Glutamatergic neuron (in vitro differentiated cells): Measurements from ENCODE around the gene AHCYL2. TPM values are rescaled to one million over a fixed set of nuclear protein-coding genes. Genes with fewer than 3 reads are reported as not detected.
A peak's percentile ranks its signal among the peaks of the same experiment; 100 is the strongest.

Experiments used
- DNase-seq: peaks from one replicate; pipeline ENCODE4 v3.0.0; 2022
- H3K27ac Mint-ChIP-seq: one replicate; pipeline ENCODE4 v1.8.0; 2020; ENCODE audit warnings: mild to moderate bottlenecking, mixed read lengths, inconsistent platforms; ENCODE audit not compliant: unreplicated experiment
- H3K27me3 Mint-ChIP-seq: one replicate; pipeline ENCODE4 v1.8.0; 2020; ENCODE audit warnings: mild to moderate bottlenecking, moderate library complexity, mixed read lengths, inconsistent platforms; ENCODE audit not compliant: unreplicated experiment
- H3K36me3 Mint-ChIP-seq: one replicate; pipeline ENCODE4 v1.8.0; 2020; ENCODE audit warnings: mild to moderate bottlenecking, mixed read lengths, inconsistent platforms; ENCODE audit not compliant: unreplicated experiment
- H3K4me1 Mint-ChIP-seq: one replicate; pipeline ENCODE4 v1.8.0; 2020; ENCODE audit warnings: mild to moderate bottlenecking, low read depth, mixed read lengths, inconsistent platforms; ENCODE audit not compliant: unreplicated experiment
- H3K4me3 Mint-ChIP-seq: one replicate; pipeline ENCODE4 v1.8.0; 2020; ENCODE audit warnings: mild to moderate bottlenecking, mixed read lengths, inconsistent platforms; ENCODE audit not compliant: unreplicated experiment
- H3K9me3 Mint-ChIP-seq: one replicate; pipeline ENCODE4 v1.8.0; 2020; ENCODE audit warnings: mild to moderate bottlenecking, moderate library complexity, mixed read lengths, inconsistent platforms; ENCODE audit not compliant: unreplicated experiment
- CTCF ChIP-seq: fragments of 200-600 bp; sonication (generic); IDR thresholded peaks from one replicate; pipeline ENCODE4 v1.5.0; 2021; ENCODE audit not compliant: partially characterized antibody, unreplicated experiment
- total RNA-seq: library from RNA; stranded (reverse); fragmentation: NEBNext Ultra II Directional; extraction: Animal tissue kit (Norgen Biotek cat#: 25700); gene quantifications from one replicate; pipeline ENCODE4 v1.2.1, GENCODE V29; 2021; ENCODE audit not compliant: unreplicated experiment

Gene AHCYL2
- total RNA-seq, 1 donor from 2014 or later, result 16.8 TPM

- H3K27ac Mint-ChIP-seq, result peak overlapping the region; percentile 4
- peaks cover 4% of the 10 kb centered on the region for H3K36me3 Mint-ChIP-seq
- H3K4me3 Mint-ChIP-seq, result no peak overlapping the region
- H3K9me3 Mint-ChIP-seq, result peaks cover 1% of the 10 kb centered on the region
- no peak for DNase-seq
- no peaks in the 10 kb centered on the region for H3K27me3 Mint-ChIP-seq
- no peaks in the 10 kb centered on the region for H3K4me1 Mint-ChIP-seq
- TF ChIP-seq CTCF, result no peak
These were observed 192.2 kb downstream of the AHCYL2 start for GRCh38 chr7:129417073-129417472.

GRCh38 chr7:129421717-129422250 lies 197.0 kb downstream of the AHCYL2 start:
- H3K4me1 Mint-ChIP-seq, result no peaks in the 10 kb centered on the region
- no peaks in the 10 kb centered on the region for H3K27me3 Mint-ChIP-seq
- DNase-seq, result no peak
- no peaks in the 10 kb centered on the region for H3K36me3 Mint-ChIP-seq
- H3K27ac Mint-ChIP-seq, result no peak overlapping the region
- H3K4me3 Mint-ChIP-seq, result no peak overlapping the region
- H3K9me3 Mint-ChIP-seq, result peaks cover 1% of the 10 kb centered on the region
- TF ChIP-seq CTCF, result no peak

GRCh38 chr7:129422727-129423126 lies 197.9 kb downstream of the AHCYL2 start:
- H3K4me1 Mint-ChIP-seq, result no peaks in the 10 kb centered on the region
- H3K36me3 Mint-ChIP-seq, result no peaks in the 10 kb centered on the region
- peaks cover 1% of the 10 kb centered on the region for H3K9me3 Mint-ChIP-seq
- peaks cover 2% of the 10 kb centered on the region for H3K27me3 Mint-ChIP-seq
- no peak overlapping the region for H3K27ac Mint-ChIP-seq
- no peak for DNase-seq
- H3K4me3 Mint-ChIP-seq, result no peak overlapping the region
- no peak for TF ChIP-seq CTCF

- Mint-ChIP-seq H3K4me3 (no peak overlapping the region), H3K9me3 (no peaks in the 10 kb centered on the region), H3K27me3 (peaks cover 2% of the 10 kb centered on the region), H3K27ac (no peak overlapping the region), H3K36me3 (no peaks in the 10 kb centered on the region), H3K4me1 (no peaks in the 10 kb centered on the region)
- no peak for DNase-seq
- TF ChIP-seq CTCF, result no peak
These were observed 199.0 kb downstream of the AHCYL2 start for GRCh38 chr7:129423700-129424410.

- no peaks in the 10 kb centered on the region for H3K9me3 Mint-ChIP-seq
- TF ChIP-seq CTCF, result no peak
- no peaks in the 10 kb centered on the region for H3K4me1 Mint-ChIP-seq
- DNase-seq, result no peak
- no peak overlapping the region for H3K4me3 Mint-ChIP-seq
- H3K27ac Mint-ChIP-seq, result no peak overlapping the region
- no peaks in the 10 kb centered on the region for H3K36me3 Mint-ChIP-seq
- H3K27me3 Mint-ChIP-seq, result peaks cover 5% of the 10 kb centered on the region
These were observed 201.7 kb downstream of the AHCYL2 start for GRCh38 chr7:129426482-129426881.
